HG03097 (cell line): ENCODE measurements around the gene TRIOBP.
"Not testable (repeated sequence)": the region's sequence is repeated elsewhere in the genome, so short reads cannot be mapped to it uniquely, and the experiment has no call there.

Experiments
- ATAC-seq: cut with Tn5 transposase; IDR thresholded peaks from one replicate; pipeline ENCODE4 v1.9.1; 2021; ENCODE audit not compliant: unreplicated experiment, low FRiP score

The TRIOBP gene

GRCh38 chr22:37717746-37718305, 21.0 kb downstream of the TRIOBP start:
- ATAC-seq, result not testable (repeated sequence)

GRCh38 chr22:37725551-37726240, 28.8 kb downstream of the TRIOBP start:
- ATAC-seq, result no peak

GRCh38 chr22:37726241-37726887, 29.5 kb downstream of the TRIOBP start:
- no peak for ATAC-seq

GRCh38 chr22:37728620-37729019, 31.8 kb downstream of the TRIOBP start:
- ATAC-seq, result no peak

GRCh38 chr22:37731804-37732471, 35.1 kb downstream of the TRIOBP start:
- ATAC-seq, result no peak

GRCh38 chr22:37732699-37733607, 36.1 kb downstream of the TRIOBP start:
- no peak for ATAC-seq

GRCh38 chr22:37733625-37734401, 37.0 kb downstream of the TRIOBP start:
- no peak for ATAC-seq

- ATAC-seq, result no peak
Measured at GRCh38 chr22:37734402-37734700, 37.5 kb downstream of the TRIOBP start.

GRCh38 chr22:37734964-37735451, 38.2 kb downstream of the TRIOBP start:
- no peak for ATAC-seq

- no peak for ATAC-seq
Measured at GRCh38 chr22:37739035-37739434, 42.2 kb downstream of the TRIOBP start.

- no peak for ATAC-seq
Measured at GRCh38 chr22:37739611-37740049, 42.8 kb downstream of the TRIOBP start.

GRCh38 chr22:37740455-37741311, 43.8 kb downstream of the TRIOBP start:
- ATAC-seq, result no peak

- no peak for ATAC-seq
Measured at GRCh38 chr22:37741312-37741795, 44.5 kb downstream of the TRIOBP start.

- ATAC-seq, result no peak
Measured at GRCh38 chr22:37742376-37743171, 45.7 kb downstream of the TRIOBP start.

GRCh38 chr22:37744589-37744988, 47.7 kb downstream of the TRIOBP start:
- ATAC-seq, result no peak

GRCh38 chr22:37745548-37746365, 48.9 kb downstream of the TRIOBP start:
- ATAC-seq, result peak; percentile 59
